Loucy (cell line): ENCODE measurements around the gene MAVS.

Source experiments
- H2AFZ ChIP-seq: fragments of 200-600 bp; sonication (generic); 2 replicates; pipeline ENCODE4 v1.6.0; 2016; ENCODE audit warnings: antibody characterized with exemption, mild to moderate bottlenecking, low read length, moderate library complexity
- H3F3A ChIP-seq: fragments of 200-600 bp; 2 replicates; pipeline ENCODE4 v1.6.0; 2016; ENCODE audit warnings: antibody characterized with exemption, low read depth, mild to moderate bottlenecking
- H3K27me3 ChIP-seq: fragments of 200-600 bp; sonication (generic); 2 replicates; pipeline ENCODE4 v1.6.1; 2014; ENCODE audit warnings: low read length, mild to moderate bottlenecking; ENCODE audit not compliant: insufficient read depth, poor library complexity, severe bottlenecking
- H3K36me3 ChIP-seq: fragments of 200-600 bp; sonication (generic); 2 replicates; pipeline ENCODE4 v1.6.1; 2016; ENCODE audit warnings: low read length; ENCODE audit not compliant: insufficient read depth
- H3K4me1 ChIP-seq: fragments of 200-600 bp; sonication (generic); 2 replicates; pipeline ENCODE4 v1.5.1; 2014; ENCODE audit warnings: low read length, mild to moderate bottlenecking; ENCODE audit not compliant: insufficient read depth, poor library complexity, severe bottlenecking
- H3K4me2 ChIP-seq: fragments of 200-600 bp; sonication (generic); 2 replicates; pipeline ENCODE4 v1.6.0; 2014; ENCODE audit warnings: antibody characterized with exemption, low read length, low read depth, mild to moderate bottlenecking; ENCODE audit not compliant: poor library complexity, severe bottlenecking
- H3K4me3 ChIP-seq: fragments of 200-600 bp; sonication (generic); 2 replicates; pipeline ENCODE4 v1.5.1; 2014; ENCODE audit warnings: low read length, mild to moderate bottlenecking, mixed read lengths; ENCODE audit not compliant: poor library complexity, severe bottlenecking
- H3K79me2 ChIP-seq: fragments of 200-600 bp; sonication (generic); 2 replicates; pipeline ENCODE4 v1.6.1; 2014; ENCODE audit warnings: low read length; ENCODE audit not compliant: insufficient read depth
- H3K9ac ChIP-seq: fragments of 200-600 bp; sonication (generic); 2 replicates; pipeline ENCODE4 v1.6.0; 2014; ENCODE audit warnings: mild to moderate bottlenecking, low read depth, low read length, moderate library complexity; ENCODE audit not compliant: poor library complexity, severe bottlenecking
- H3K9me2 ChIP-seq: fragments of 200-600 bp; sonication (generic); replicated peaks from 2 replicates; pipeline ENCODE4 v1.6.1; 2016; ENCODE audit warnings: low read depth, low read length, mixed read lengths
- H3K9me3 ChIP-seq: fragments of 200-600 bp; sonication (generic); 2 replicates; pipeline ENCODE4 v1.6.1; 2014; ENCODE audit warnings: mild to moderate bottlenecking, antibody characterized with exemption, low read length, low read depth; ENCODE audit not compliant: insufficient read depth
- H4K20me1 ChIP-seq: fragments of 200-600 bp; sonication (generic); 2 replicates; pipeline ENCODE4 v1.6.0; 2014; ENCODE audit warnings: antibody characterized with exemption, low read length, mild to moderate bottlenecking; ENCODE audit not compliant: insufficient read depth, poor library complexity, severe bottlenecking
- EZH2phosphoT487 ChIP-seq: fragments of 200-600 bp; IDR thresholded peaks from 2 replicates; pipeline ENCODE4 v1.6.1; 2018; ENCODE audit warnings: antibody characterized with exemption, mild to moderate bottlenecking, moderate library complexity, borderline replicate concordance
- TF ChIP-seq, protein P1 (sequence below): fragments of 200-600 bp; sonication (generic); conservative IDR thresholded peaks from 2 replicates; pipeline ENCODE4 v1.5.1; 2014; ENCODE audit warnings: mild to moderate bottlenecking, antibody characterized with exemption, low read length

Gene MAVS

DNA sequence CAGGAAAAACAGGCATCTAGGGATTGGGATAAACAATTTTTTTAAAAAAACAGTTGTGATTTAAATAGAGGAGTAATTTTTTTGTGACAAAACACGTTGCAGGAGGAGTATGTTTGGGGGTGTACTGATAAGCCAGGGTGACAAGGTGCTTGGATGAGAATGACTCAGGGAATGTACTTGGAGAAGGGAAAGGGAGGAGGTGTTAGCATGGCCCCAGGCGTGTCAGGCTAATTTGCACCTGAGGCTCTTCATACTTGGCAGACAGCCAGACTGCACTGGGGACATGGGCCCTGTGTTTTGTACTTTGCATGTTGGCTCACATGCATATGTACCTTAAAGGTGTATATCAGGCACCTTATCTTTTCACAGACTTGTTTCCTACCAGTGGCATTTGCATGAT, 65.3 kb downstream of the MAVS start:
- no peaks in the 10 kb centered on the region for H3K9me3 ChIP-seq
- H4K20me1 ChIP-seq: peaks cover 61% of the 10 kb centered on the region
- peaks cover 96% of the 10 kb centered on the region for H3K79me2 ChIP-seq
- no peaks in the 10 kb centered on the region for H3K4me1 ChIP-seq
- H3K4me2 ChIP-seq: no peak overlapping the region
- TF ChIP-seq, protein P1, sequence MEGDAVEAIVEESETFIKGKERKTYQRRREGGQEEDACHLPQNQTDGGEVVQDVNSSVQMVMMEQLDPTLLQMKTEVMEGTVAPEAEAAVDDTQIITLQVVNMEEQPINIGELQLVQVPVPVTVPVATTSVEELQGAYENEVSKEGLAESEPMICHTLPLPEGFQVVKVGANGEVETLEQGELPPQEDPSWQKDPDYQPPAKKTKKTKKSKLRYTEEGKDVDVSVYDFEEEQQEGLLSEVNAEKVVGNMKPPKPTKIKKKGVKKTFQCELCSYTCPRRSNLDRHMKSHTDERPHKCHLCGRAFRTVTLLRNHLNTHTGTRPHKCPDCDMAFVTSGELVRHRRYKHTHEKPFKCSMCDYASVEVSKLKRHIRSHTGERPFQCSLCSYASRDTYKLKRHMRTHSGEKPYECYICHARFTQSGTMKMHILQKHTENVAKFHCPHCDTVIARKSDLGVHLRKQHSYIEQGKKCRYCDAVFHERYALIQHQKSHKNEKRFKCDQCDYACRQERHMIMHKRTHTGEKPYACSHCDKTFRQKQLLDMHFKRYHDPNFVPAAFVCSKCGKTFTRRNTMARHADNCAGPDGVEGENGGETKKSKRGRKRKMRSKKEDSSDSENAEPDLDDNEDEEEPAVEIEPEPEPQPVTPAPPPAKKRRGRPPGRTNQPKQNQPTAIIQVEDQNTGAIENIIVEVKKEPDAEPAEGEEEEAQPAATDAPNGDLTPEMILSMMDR: no peak
- TF ChIP-seq EZH2phosphoT487: no peak
- H3K9ac ChIP-seq: no peak overlapping the region
- no peaks in the 10 kb centered on the region for H3K27me3 ChIP-seq
- H3F3A ChIP-seq: no peaks in the 10 kb centered on the region; the same call in 1 of the 2 replicates
- peaks cover 93% of the 10 kb centered on the region for H3K36me3 ChIP-seq
- H2AFZ ChIP-seq: no peak overlapping the region
- no peak overlapping the region for H3K4me3 ChIP-seq
- no peaks in the 10 kb centered on the region for H3K9me2 ChIP-seq

GRCh38 chr20:3914446-3914845, 67.8 kb downstream of the MAVS start:
- Histone ChIP-seq H3K4me2 (no peak overlapping the region), H3K79me2 (peaks cover 93% of the 10 kb centered on the region), H3K4me3 (no peak overlapping the region), H4K20me1 (peaks cover 54% of the 10 kb centered on the region), H3K9me3 (no peaks in the 10 kb centered on the region), H3K27me3 (no peaks in the 10 kb centered on the region), H3K4me1 (no peaks in the 10 kb centered on the region), H3K9me2 (no peaks in the 10 kb centered on the region), H3F3A (no peaks in the 10 kb centered on the region), H3K9ac (no peak overlapping the region), H2AFZ (no peak overlapping the region), H3K36me3 (peaks cover 94% of the 10 kb centered on the region)
- TF ChIP-seq, protein P1: no peak
- no peak for TF ChIP-seq EZH2phosphoT487

- Histone ChIP-seq H4K20me1 (peaks cover 47% of the 10 kb centered on the region), H3K36me3 (peaks cover 94% of the 10 kb centered on the region), H3K79me2 (peaks cover 87% of the 10 kb centered on the region)
These were observed 69.1 kb downstream of the MAVS start for GRCh38 chr20:3915691-3916090.

More at GRCh38 chr20:3915691-3916090, 69.1 kb downstream of the MAVS start:
- H3K9me2 ChIP-seq: no peaks in the 10 kb centered on the region
- H3K9me3 ChIP-seq: no peaks in the 10 kb centered on the region
- TF ChIP-seq EZH2phosphoT487: no peak
- TF ChIP-seq, protein P1: no peak
- no peak overlapping the region for H2AFZ ChIP-seq
- H3K27me3 ChIP-seq: no peaks in the 10 kb centered on the region
- no peak overlapping the region for H3K4me2 ChIP-seq
- H3K4me3 ChIP-seq: no peak overlapping the region
- H3K4me1 ChIP-seq: no peaks in the 10 kb centered on the region
- H3K9ac ChIP-seq: no peak overlapping the region
- no peaks in the 10 kb centered on the region for H3F3A ChIP-seq
